PFSK-1 (cell line): ENCODE measurements around the gene ITIH5.

Source experiments
- FOXP2 ChIP-seq: optimal IDR thresholded peaks from 2 replicates; pipeline ENCODE3; 2011; ENCODE audit warnings: borderline replicate concordance, control low read depth, inconsistent platforms; ENCODE audit not compliant: insufficient read depth; ENCODE audit errors: extremely low read length, extremely low read depth
- POLR2AphosphoS5 ChIP-seq: IDR thresholded peaks from 2 replicates; pipeline ENCODE4 v1.6.1; 2012; ENCODE audit warnings: low read depth, mild to moderate bottlenecking, control low read depth, low read length, moderate library complexity
- REST ChIP-seq, 2 experiments: IDR thresholded peaks; 2 replicates each; pipeline versions ENCODE4 v1.6.1 to v1.8.0; 2011 to 2012; ENCODE audit warnings: low read depth in 2 of 2, low read length in 2 of 2, control low read depth in 1 of 2, inconsistent platforms in 1 of 2, mild to moderate bottlenecking in 1 of 2, moderate library complexity in 1 of 2; ENCODE audit not compliant: insufficient read depth in 1 of 2
- SIN3A ChIP-seq: IDR thresholded peaks from 2 replicates; pipeline ENCODE4 v1.6.1; 2012; ENCODE audit warnings: mild to moderate bottlenecking, low read length, moderate library complexity, borderline replicate concordance; ENCODE audit not compliant: insufficient read depth
- TAF1 ChIP-seq: IDR thresholded peaks from 2 replicates; pipeline ENCODE4 v1.6.1; 2012; ENCODE audit warnings: low read length, control low read depth, borderline replicate concordance; ENCODE audit not compliant: insufficient read depth

Gene ITIH5

GRCh38 chr10:7665767-7666166 lies 999 bp downstream of the ITIH5 start:
- TF ChIP-seq POLR2AphosphoS5, result no peak
- TF ChIP-seq TAF1, result no peak
- TF ChIP-seq SIN3A, result no peak
- no peak for TF ChIP-seq REST (IDR thresholded peaks at IDR 0.05; ENCODE audit: insufficient read depth in 1 of 2, low read depth in 2 of 2, low read length in 2 of 2)
- TF ChIP-seq FOXP2, result no peak

GRCh38 chr10:7664707-7665106 lies 2.1 kb downstream of the ITIH5 start:
- TF ChIP-seq FOXP2 (no peak), POLR2AphosphoS5 (no peak), SIN3A (no peak), TAF1 (no peak)

- TF ChIP-seq TAF1 (no peak), FOXP2 (no peak), SIN3A (no peak), REST (IDR thresholded peaks at IDR 0.05; ENCODE audit: insufficient read depth in 1 of 2, low read depth in 2 of 2, low read length in 2 of 2) (no peak), POLR2AphosphoS5 (no peak)
Measured at GRCh38 chr10:7662522-7662921, 4.2 kb downstream of the ITIH5 start.

GRCh38 chr10:7659560-7659959 lies 7.2 kb downstream of the ITIH5 start:
- TF ChIP-seq TAF1 (no peak), REST (IDR thresholded peaks at IDR 0.05; ENCODE audit: insufficient read depth in 1 of 2, low read depth in 2 of 2, low read length in 2 of 2) (no peak), SIN3A (no peak), FOXP2 (no peak), POLR2AphosphoS5 (no peak)

GRCh38 chr10:7657552-7657951 lies 9.2 kb downstream of the ITIH5 start:
- no peak for TF ChIP-seq TAF1
- TF ChIP-seq FOXP2, result no peak
- no peak for TF ChIP-seq POLR2AphosphoS5
- TF ChIP-seq SIN3A, result no peak
- no peak for TF ChIP-seq REST (IDR thresholded peaks at IDR 0.05; ENCODE audit: insufficient read depth in 1 of 2, low read depth in 2 of 2, low read length in 2 of 2)
